ENCODE data around the gene CEMIP.

CEMIP gene

GRCh38 chr15:80854104-80854503, 74.9 kb downstream of the CEMIP start:
- DNase-seq: no peak

DNA sequence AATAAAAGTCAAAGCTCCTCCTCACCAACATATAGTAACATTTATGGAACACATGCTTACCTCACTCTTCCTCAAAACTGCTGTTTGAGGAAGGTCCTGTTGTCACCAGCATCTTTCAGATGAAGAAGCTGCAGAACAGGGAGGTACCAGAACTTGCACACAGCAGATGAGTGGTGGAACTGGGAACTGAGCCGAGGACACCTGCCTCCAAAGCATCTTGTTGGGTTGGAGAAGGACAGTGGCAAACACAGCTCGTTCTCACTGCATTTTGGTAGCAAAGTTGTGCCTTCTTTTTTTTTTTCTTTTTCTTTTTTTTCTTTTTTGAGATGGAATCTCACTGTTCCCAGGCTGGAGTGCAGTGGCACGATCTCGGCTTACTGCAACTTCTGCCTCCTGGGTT, 76.0 kb downstream of the CEMIP start:
- DNase-seq: no peak

- DNase-seq: no peak
Observed at GRCh38 chr15:80856400-80856799, 77.2 kb downstream of the CEMIP start.

DNA sequence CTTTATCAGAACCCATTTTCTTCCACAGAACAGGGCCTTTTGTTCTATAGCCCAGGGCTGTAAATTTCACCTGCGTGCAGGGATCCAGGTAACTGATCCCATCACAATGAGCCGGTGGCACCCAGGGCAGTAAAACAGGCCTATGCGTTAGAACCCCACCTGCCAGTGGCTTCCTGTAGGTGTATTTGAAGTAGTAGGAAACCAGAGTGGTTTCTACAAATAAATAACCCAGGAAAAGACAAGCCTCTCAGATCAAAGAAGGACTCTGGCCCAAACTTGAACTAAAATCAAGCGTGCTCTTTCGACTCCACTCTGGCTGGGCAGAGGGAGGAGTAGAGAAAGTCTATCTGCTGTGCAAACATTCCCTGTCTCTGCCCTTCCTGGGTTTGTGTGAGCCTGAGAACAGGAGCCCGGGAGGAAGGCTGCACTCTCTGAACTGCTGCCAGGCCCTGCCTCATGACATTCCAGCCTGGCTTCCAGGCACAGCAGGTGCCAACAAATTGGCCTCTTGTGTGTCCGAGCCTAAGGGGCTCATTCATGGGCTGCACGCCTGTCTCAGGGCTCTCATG, 77.7 kb downstream of the CEMIP start:
- no peak for DNase-seq

GRCh38 chr15:80861731-80862170, 82.6 kb downstream of the CEMIP start:
- no peak for DNase-seq

DNA sequence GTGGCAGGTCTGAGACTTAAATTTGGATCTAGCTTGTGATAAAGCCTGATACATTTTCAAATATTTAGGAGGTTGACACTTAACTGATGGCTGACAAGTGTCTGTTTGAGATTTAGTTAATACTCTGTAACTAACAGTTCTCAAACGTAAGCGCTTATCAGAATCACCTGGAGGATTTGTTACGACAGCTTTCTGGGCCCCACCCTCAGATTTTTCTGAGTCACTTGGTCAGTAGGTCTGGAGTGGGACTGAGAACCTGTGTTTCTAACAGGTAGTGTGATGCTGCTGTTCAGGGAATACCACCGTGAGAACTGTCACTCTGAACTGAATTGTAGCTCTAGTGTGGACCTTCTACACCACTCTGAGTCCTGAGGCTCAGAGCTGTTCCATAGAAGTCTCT, 85.5 kb downstream of the CEMIP start:
- DNase-seq: no peak

- no peak for DNase-seq
Observed at GRCh38 chr15:80866936-80867335, 87.8 kb downstream of the CEMIP start.

GRCh38 chr15:80870366-80870765, 91.2 kb downstream of the CEMIP start:
- DNase-seq: no peak

DNA sequence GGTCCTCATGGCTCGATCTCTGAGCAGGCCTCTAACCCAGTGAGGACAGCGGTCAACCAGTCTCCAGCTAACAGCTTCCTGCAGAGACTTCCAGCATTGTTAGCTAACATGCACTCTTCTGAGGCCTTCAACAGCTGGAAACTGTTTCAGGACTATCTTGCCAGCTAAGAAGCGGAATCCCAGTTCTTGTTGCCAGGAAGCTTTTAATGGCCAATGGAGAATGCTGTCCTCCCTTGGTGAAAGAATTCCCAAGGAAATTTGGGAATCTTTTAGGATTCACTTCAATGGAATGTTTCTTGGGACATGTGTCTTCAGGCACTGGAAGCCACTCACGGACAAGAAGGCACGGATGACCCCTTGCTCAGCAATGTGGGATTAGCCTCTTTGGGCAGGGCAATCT, 91.7 kb downstream of the CEMIP start:
- no peak for DNase-seq

DNA sequence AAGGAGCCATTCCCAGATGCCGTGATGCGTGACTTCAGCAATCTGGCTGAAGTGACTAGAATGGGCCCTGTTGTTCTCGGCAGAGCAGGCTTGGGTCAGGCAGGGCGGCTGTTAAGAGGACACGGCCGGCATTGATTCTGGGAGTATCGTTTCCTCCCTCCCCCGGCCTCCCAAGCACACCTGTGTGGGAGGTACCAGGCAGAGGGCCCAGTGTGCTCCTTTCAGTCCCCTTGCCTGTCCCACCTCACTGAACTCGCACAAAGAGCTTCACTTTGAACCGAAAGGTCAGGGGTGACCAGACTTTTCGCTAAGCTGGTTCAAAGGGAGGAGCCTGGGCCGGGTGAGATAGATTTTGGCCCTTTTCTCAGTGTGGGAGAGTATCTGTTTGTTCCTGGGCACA, 92.7 kb downstream of the CEMIP start:
- no peak for DNase-seq

DNA sequence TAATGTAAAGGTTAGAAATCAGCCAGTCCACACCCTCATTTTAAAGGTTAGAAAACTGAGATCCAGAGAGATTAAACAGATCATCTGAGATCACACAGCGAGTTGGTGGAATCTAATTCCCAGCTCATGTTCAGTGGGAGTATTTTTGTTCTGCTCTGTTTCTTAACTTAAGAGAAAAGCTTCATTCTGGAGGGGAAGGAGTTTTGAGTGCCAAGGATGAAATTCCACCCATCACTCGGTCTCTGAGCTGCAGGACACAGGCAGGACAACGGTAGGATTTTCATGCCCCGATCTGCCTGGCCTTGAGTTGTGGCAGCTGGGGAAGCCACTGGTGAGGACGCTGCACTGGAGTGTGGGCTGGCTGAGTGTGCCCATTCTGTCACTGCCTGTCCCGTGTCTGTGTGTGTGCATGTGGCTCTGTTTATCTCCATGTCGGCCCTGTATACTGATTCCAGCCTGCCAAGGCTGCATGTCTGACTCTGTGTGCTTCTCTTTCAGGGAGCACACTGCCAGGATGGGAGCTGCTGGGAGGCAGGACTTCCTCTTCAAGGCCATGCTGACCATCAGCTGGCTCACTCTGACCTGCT, 94.3 kb downstream of the CEMIP start:
- DNase-seq: no peak

- no peak for DNase-seq
Observed at GRCh38 chr15:80875568-80876347, 96.6 kb downstream of the CEMIP start.

DNA sequence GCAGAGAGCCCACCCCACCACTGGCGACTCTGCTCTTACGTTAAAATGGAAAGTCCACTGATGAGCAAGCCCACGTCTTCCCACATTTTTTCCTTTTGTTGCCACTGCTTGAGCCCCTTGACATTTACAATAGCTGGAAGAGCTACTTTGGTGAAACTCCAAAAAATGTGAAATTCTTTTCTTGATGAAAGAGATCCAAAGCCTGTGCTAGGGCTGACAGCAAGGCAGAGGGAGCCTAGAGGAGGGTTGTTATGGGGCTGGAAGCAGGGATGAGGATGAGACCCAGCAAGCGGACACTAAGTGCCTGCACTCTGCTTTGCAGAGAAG, 97.1 kb downstream of the CEMIP start:
- DNase-seq: no peak

GRCh38 chr15:80878242-80878866, 99.2 kb downstream of the CEMIP start:
- DNase-seq: no peak

- no peak for DNase-seq
Observed at GRCh38 chr15:80878867-80879250, 99.7 kb downstream of the CEMIP start.

DNA sequence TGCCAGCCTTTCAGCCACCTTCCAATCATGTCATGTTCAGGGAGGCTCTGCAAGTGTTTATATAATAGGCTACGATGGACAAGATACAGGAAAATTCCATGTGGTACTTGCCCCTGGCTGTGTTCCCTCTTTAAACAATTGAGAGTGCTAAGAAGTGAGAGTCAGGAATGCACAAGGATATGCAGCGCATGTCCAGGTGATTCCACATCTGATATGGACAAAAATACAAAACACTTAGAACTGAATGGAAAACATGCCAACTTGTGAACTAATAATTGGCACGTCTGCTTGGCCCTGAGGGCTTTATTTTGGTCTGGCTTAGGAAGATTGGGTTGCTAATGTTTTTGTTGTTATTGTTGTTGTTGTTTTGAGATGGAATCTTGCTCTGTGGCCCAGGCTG, 100.9 kb downstream of the CEMIP start:
- no peak for DNase-seq

DNA sequence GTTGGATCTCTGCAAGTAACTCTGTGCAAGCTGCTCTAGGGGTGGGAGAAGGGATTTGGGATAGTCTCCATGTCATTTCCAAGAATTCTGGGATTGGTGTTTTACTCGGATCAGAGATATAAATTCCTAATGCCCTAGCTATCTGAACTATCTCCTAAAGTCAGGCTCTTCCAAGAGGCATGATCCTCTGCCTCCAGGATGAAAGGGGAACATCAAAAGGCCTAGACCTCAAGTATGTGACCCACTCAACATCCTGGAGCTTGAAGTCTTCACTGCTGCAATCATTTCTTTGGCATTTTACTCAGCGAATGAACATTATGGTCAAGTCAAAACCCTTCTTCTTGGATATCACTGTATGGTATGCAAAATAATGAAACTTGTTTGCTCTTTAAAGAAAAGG, 104.5 kb downstream of the CEMIP start:
- no peak for DNase-seq

DNA sequence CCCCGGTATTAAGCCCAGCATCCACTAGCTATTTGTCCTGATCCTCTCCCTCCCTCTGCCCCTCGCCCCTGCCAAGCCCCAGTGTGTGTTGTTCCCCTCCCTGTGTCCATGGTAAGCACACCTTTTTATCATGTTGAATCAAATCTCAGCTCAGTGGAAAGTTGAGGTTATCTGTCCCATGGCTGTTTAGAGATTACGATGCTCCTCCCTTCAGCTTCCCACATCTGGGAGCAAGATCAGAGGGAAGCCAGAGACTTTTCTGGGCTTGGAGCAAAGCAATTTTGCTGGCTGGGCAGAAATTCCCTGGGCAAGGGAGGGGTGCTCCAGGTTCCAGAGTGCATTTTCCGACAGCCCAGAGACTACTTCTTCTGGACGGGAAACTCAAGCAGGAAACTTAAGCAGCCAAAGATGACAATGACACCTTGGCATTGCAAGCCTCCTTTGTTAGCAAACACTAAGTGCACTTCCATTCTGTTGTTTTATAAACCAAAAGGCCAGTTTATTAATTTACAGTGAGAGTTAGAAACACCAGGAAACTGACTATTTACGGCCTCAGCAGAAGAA, 105.9 kb downstream of the CEMIP start:
- DNase-seq: no peak

DNA sequence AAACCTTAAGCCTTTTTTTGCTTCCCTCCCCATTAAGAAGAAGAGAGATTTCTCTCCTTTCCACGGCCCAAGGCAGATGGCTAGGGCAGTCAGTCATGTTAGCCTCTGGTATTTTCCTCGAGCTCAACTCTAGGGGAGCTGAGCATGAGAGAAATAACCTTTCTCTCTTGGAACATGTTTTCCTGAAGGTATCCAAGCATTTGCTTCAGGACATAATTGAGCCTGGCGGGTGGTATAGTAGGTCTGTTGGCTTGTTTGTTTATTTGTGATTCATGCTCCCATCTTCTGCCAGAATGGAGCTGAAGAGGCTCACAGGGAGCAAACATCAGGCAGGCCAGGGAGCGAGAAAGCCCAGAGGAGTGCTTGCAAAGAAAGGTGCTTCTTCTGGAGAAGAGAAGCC, 108.0 kb downstream of the CEMIP start:
- DNase-seq: no peak

GRCh38 chr15:80888846-80889245, 109.7 kb downstream of the CEMIP start:
- no peak for DNase-seq

DNA sequence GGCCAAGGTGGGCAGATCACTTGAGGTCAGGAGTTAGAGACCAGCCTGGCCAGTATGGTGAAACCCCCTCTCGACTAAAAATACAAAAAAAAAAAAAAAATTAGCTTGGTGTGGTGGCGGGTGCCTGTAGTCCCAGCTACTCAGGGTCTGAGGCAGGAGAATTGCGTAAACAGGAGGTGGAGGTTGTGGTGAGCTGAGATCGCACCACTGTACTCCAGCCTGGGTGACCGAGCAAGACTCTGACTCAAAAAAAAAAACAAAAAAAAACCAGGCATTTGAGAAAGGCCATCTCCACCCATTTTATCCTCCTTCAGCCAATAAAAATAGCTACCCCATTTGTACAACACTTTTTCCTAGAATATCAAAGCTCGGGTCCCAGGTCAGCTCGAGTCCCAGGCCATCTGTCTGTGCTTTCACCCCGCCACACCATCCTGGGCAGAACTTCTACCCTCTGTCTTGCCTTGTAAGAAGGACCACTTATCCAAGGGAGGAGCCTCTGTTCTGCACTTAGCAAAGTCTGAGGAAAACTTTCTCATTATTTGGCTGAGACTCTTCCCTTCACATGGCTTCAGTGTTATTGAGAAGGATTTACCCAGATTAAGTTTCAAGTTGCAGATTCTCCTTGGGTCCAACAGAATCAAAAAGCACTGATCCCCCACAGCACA, 111.3 kb downstream of the CEMIP start:
- DNase-seq: no peak

DNA sequence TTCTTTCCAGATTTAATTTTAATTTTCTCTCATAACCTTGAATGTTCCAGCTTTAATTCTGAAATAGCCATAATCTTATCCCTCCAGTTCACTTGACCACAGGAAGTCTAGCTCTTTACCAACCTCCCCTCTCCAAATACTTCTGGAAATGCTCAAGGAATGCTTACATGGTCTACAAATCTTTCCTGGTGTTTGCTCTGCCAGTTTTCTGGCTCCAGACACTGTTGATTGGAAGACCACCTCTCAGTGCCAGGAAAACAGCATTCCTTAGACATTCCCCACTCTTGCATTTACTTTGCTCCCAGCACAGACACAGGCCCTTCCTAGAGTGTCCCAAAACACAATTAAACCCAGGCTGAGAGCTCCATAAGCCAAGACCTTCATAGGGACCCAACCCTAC, 111.8 kb downstream of the CEMIP start:
- no peak for DNase-seq

DNA sequence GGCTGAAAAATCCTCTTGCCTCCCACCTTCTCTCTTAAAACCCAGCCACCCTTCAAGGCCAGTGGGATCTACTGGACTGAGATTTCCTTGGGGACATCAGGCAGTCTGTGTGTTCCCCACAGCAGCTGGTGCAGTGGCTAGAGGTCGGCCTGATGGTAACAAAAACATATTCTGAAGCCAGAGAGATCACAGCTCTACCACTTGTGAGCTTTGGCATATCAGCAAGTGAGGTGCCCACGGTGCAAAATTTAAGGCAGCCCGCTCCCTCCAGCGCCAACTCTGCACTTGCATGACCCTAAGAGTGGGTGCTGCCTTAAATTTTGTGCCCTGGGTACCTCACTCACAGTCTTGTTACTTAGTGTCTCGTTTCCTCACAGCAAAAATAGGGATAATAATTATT, 113.2 kb downstream of the CEMIP start:
- DNase-seq: no peak
